D721Med (cell line): ENCODE data around the gene GRK3.
"Not testable (repeated sequence)": the region's sequence is repeated elsewhere in the genome, so short reads cannot be mapped to it uniquely, and the experiment has no call there.

Source experiments
- DNase-seq: peaks from one replicate; pipeline ENCODE4 v3.0.0; 2011; ENCODE audit warnings: low spot score; ENCODE audit not compliant: insufficient read length
- FAIRE-seq: peaks from 2 replicates; lab custom pipeline; 2011; peaks lifted over from hg19 to GRCh38; lab: Jason Lieb, UNC
- TF ChIP-seq, protein P1 (sequence below): IDR thresholded peaks from 2 replicates; pipeline ENCODE4 v1.5.1; 2012; ENCODE audit warnings: mild to moderate bottlenecking, control low read depth; ENCODE audit not compliant: insufficient read depth; ENCODE audit errors: missing control alignments

GRK3 gene

DNA sequence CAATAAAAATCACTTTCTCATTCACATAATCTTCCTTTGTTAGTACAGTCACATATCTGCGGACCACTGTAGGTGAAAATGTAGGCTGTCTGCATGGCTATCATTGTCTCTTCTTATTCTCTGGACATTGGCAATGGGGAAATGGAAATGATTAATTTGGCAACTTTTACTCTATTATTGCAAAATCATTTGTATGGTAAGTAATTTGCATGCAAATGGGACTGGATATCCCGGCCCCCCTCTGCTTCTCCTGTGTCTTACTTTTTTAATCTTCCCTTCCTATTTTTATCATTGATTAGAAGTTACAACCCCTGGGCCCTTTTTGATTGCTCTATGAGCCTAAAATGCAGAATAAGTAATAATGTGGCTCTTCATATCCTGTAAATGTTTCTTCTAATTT, 6.0 kb downstream of the GRK3 start:
- FAIRE-seq, result no peak
- no peak for DNase-seq
- TF ChIP-seq, protein P1, sequence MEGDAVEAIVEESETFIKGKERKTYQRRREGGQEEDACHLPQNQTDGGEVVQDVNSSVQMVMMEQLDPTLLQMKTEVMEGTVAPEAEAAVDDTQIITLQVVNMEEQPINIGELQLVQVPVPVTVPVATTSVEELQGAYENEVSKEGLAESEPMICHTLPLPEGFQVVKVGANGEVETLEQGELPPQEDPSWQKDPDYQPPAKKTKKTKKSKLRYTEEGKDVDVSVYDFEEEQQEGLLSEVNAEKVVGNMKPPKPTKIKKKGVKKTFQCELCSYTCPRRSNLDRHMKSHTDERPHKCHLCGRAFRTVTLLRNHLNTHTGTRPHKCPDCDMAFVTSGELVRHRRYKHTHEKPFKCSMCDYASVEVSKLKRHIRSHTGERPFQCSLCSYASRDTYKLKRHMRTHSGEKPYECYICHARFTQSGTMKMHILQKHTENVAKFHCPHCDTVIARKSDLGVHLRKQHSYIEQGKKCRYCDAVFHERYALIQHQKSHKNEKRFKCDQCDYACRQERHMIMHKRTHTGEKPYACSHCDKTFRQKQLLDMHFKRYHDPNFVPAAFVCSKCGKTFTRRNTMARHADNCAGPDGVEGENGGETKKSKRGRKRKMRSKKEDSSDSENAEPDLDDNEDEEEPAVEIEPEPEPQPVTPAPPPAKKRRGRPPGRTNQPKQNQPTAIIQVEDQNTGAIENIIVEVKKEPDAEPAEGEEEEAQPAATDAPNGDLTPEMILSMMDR, result no peak

GRCh38 chr22:25571969-25572707, 7.7 kb downstream of the GRK3 start:
- not testable (repeated sequence) for FAIRE-seq, DNase-seq

DNA sequence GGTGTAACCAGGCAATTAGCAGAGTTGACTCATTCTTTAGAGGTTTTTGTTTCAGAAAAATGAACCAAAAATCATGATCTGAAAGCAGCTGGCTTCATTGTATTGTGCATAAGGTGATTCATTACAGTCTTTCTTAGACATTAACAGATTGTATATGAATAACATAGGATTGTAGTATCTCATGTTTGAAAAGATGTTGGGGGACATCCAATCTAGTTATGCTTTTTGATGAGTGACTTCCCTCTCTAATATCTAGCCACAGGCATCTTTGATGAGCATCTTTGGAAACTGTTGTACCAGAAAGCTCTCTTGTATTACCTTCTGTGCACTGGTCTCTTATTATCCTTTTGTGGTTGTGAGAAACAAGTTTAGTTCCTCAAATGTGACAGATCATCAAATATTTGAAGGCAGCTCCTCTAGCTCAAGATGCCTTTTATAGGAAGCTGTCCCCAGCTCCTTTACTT, 8.3 kb downstream of the GRK3 start:
- no peak for DNase-seq
- no peak for FAIRE-seq
- TF ChIP-seq, protein P1, result no peak

GRCh38 chr22:25573841-25574240, 9.4 kb downstream of the GRK3 start:
- no peak for DNase-seq
- TF ChIP-seq, protein P1, result no peak
- FAIRE-seq, result no peak

DNA sequence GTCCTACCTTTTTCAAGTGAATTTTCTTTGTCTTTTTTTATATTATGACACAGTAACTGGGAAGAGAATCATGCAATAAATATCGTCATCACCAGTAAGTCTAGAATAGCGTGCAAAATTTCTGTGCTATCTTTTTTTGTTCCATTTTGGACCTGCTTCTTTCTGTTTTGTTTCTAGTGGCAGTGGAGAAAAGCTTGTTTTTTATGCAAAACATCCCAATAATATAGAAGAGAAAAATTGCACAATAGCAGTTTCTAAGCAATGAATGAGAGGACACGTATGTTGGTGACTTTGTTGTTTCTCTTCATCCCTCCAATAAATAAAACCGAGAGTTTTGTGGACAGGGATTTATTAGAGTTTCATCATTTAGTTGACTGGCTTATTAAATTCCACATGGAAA, 10.3 kb downstream of the GRK3 start:
- TF ChIP-seq, protein P1, result no peak
- DNase-seq (no peak), FAIRE-seq (no peak)

GRCh38 chr22:25575674-25576392, 11.4 kb downstream of the GRK3 start:
- not testable (repeated sequence) for FAIRE-seq, DNase-seq

GRCh38 chr22:25581452-25581851, 17.0 kb downstream of the GRK3 start:
- not testable (repeated sequence) for DNase-seq, FAIRE-seq

GRCh38 chr22:25582946-25583345, 18.5 kb downstream of the GRK3 start:
- FAIRE-seq (no peak), DNase-seq (no peak)
- TF ChIP-seq, protein P1, result no peak

DNA sequence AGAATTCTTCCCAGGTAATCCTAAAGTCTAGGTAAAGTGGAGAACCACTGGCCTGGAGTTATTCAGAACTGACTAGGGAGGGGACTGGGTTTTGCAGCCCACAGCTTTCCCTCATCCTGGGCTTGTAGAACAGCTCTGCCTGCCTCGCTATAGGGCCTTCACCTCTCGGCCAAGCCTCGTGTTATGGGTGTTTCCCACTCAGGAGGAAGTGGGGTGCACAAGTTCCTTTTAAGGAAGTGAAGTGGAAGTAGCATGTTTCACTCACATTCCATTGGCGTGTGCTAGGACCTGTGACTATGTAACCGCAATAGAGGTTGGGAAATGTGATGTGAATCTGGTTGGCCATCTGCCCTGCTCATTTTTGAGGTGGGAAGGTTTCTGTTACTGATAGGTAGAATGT, 20.5 kb downstream of the GRK3 start:
- FAIRE-seq, result not testable (repeated sequence)

GRCh38 chr22:25589664-25590063, 25.2 kb downstream of the GRK3 start:
- FAIRE-seq, DNase-seq: not testable (repeated sequence)

More for the DNA sequence above, 20.5 kb downstream of the GRK3 start:
- not testable (repeated sequence) for DNase-seq

DNA sequence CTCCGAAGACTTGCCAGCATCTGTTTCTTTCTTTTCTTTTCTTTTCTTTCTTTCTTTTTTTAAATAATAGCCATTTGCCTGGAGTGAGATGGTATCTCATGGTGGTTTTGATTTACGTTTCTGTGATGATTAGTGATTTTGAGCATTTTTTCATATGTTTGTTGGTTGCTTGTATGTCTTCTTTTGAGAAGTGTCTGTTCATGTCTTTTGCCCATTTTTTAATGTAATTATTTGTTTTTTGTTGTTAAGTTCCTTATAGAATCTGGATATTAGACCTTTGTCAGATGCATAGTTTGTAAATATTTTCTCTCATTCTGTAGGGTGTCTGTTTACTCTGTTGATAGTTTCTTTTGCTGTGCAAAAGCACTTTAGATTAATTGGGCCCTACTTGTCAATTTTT, 28.8 kb downstream of the GRK3 start:
- not testable (repeated sequence) for DNase-seq, FAIRE-seq
